Vagina (tissue), 2 donors: ENCODE measurements around the gene EGFR. TPM values are rescaled to one million over a fixed set of nuclear protein-coding genes. Genes with fewer than 3 reads are reported as not detected.

Experiments
- DNase-seq, 2 donors: peaks; one replicate each; pipeline ENCODE4 v3.0.0-alpha.2; 2017; ENCODE audit errors: extremely low spot score in 2 of 2
- H3K27ac ChIP-seq: fragments of 200-600 bp; sonication (generic); one replicate; pipeline ENCODE4 v1.5.1; 2019
- H3K27me3 ChIP-seq: fragments of 200-600 bp; sonication (generic); one replicate; pipeline ENCODE4 v1.5.1; 2019
- H3K36me3 ChIP-seq, 2 donors: fragments of 200-600 bp; sonication (generic); one replicate each; pipeline ENCODE4 v1.5.1; 2017 to 2019
- H3K4me1 ChIP-seq: fragments of 200-600 bp; sonication (generic); one replicate; pipeline ENCODE4 v1.5.1; 2019
- H3K4me3 ChIP-seq, 2 donors: fragments of 200-600 bp; sonication (generic); 1 replicate in 1 of 2; 2 replicates in 1 of 2; pipeline ENCODE4 v1.5.1; 2016 to 2019
- H3K9me3 ChIP-seq: fragments of 200-600 bp; sonication (generic); one replicate; pipeline ENCODE4 v1.5.1; 2019
- CTCF ChIP-seq, 3 experiments: fragments of 450-650 bp in 2 of 3; fragments of 200-600 bp in 1 of 3; sonication (generic) in 1 of 3; IDR thresholded peaks; one replicate each; pipeline ENCODE4 v1.5.1; 2017 to 2019; ENCODE audit warnings: antibody characterized with exemption in 3 of 3, mild to moderate bottlenecking in 2 of 3, moderate library complexity in 2 of 3
- POLR2A ChIP-seq, 2 donors: fragments of 450-650 bp; IDR thresholded peaks; one replicate each; pipeline ENCODE4 v1.6.1; 2017; ENCODE audit warnings: antibody characterized with exemption in 2 of 2, mild to moderate bottlenecking in 2 of 2, moderate library complexity in 2 of 2
- POLR2AphosphoS5 ChIP-seq, 2 donors: sonication (generic); formaldehyde crosslinking; IDR thresholded peaks; one replicate each; pipeline ENCODE4 v1.9.0; 2017; ENCODE audit warnings: antibody characterized with exemption in 2 of 2, mild to moderate bottlenecking in 2 of 2, low read depth in 1 of 2; ENCODE audit not compliant: insufficient read depth in 1 of 2
- intact Hi-C: fragments of 100-400 bp; cut with DNase I; formaldehyde crosslinking; loops from one replicate; pipeline ENCODE4 v1.15.1; 2023
- total RNA-seq: library from RNA; depleted of rRNA; stranded (reverse); fragments of >200 nt; gene quantifications from one replicate; pipeline ENCODE4 v1.2.3, GENCODE V29; 2016

The EGFR gene
- total RNA-seq, 1 donor from 2014 or later: 130 TPM

- peak overlapping the region; percentile 57 for H3K4me3 ChIP-seq
- no peaks in the 10 kb centered on the region for H3K9me3 ChIP-seq
- H3K27me3 ChIP-seq: no peaks in the 10 kb centered on the region
- intact Hi-C loops: loop anchor here (5.0 to 10.0 kb wide), 3 partner anchors 240 to 478 kb away; partner anchors contain the start of gene EGFR
- TF ChIP-seq CTCF (IDR thresholded peaks at IDR 0.05): peak; percentile 80 to 93 (median 93)
- TF ChIP-seq POLR2A (IDR thresholded peaks at IDR 0.05): no peak
- peak in 1 of 2 donors; percentile 62 for TF ChIP-seq POLR2AphosphoS5 (IDR thresholded peaks at IDR 0.05; ENCODE audit: insufficient read depth in 1 of 2, low read depth in 1 of 2)
- peaks cover 10% of the 10 kb centered on the region for H3K4me1 ChIP-seq
- no peaks in the 10 kb centered on the region for H3K36me3 ChIP-seq
- H3K27ac ChIP-seq: peak overlapping the region; percentile 78
- peak in 1 of 2 donors; percentile 94 for DNase-seq
These were observed 236.0 kb downstream of the EGFR start for GRCh38 chr7:55254596-55255495.

- intact Hi-C loops: loop anchor here (5.0 to 10.0 kb wide), 2 partner anchors 241 to 478 kb away; partner anchors contain the start of gene EGFR
- Histone ChIP-seq H3K4me1 (peaks cover 10% of the 10 kb centered on the region), H3K36me3 (no peaks in the 10 kb centered on the region), H3K9me3 (no peaks in the 10 kb centered on the region), H3K4me3 (peak overlapping the region; percentile 57), H3K27me3 (no peaks in the 10 kb centered on the region), H3K27ac (peak overlapping the region; percentile 78)
- TF ChIP-seq CTCF (IDR thresholded peaks at IDR 0.05): peak; percentile 79 to 92 (median 84)
- TF ChIP-seq POLR2AphosphoS5 (IDR thresholded peaks at IDR 0.05; ENCODE audit: insufficient read depth in 1 of 2, low read depth in 1 of 2): peak; percentile 13 to 51
- TF ChIP-seq POLR2A (IDR thresholded peaks at IDR 0.05): no peak
- no peak for DNase-seq
These were observed 237.0 kb downstream of the EGFR start for GRCh38 chr7:55255496-55256445.

GRCh38 chr7:55258631-55259030, 239.8 kb downstream of the EGFR start:
- H3K27ac ChIP-seq: no peak overlapping the region
- H3K4me3 ChIP-seq: no peak overlapping the region
- H3K4me1 ChIP-seq: peaks cover 10% of the 10 kb centered on the region
- DNase-seq: peak in 1 of 2 donors; percentile 4
- TF ChIP-seq POLR2A (IDR thresholded peaks at IDR 0.05) (no peak), POLR2AphosphoS5 (IDR thresholded peaks at IDR 0.05; ENCODE audit: insufficient read depth in 1 of 2, low read depth in 1 of 2) (no peak), CTCF (IDR thresholded peaks at IDR 0.05) (no peak)
- no peaks in the 10 kb centered on the region for H3K27me3 ChIP-seq
- intact Hi-C loops: loop anchor here (5.0 to 10.0 kb wide), 2 partner anchors 244 to 481 kb away; partner anchors contain the start of gene EGFR
- H3K9me3 ChIP-seq: no peaks in the 10 kb centered on the region
- H3K36me3 ChIP-seq: no peaks in the 10 kb centered on the region

- Histone ChIP-seq H3K36me3 (no peaks in the 10 kb centered on the region), H3K4me3 (no peak overlapping the region), H3K27me3 (no peaks in the 10 kb centered on the region), H3K27ac (no peak overlapping the region), H3K4me1 (peaks cover 6% of the 10 kb centered on the region), H3K9me3 (no peaks in the 10 kb centered on the region)
- DNase-seq: peak; percentile 37 to 77
- intact Hi-C loops: no loop called here
- TF ChIP-seq POLR2AphosphoS5 (IDR thresholded peaks at IDR 0.05; ENCODE audit: insufficient read depth in 1 of 2, low read depth in 1 of 2) (no peak), CTCF (IDR thresholded peaks at IDR 0.05) (no peak), POLR2A (IDR thresholded peaks at IDR 0.05) (no peak)
These were observed 241.4 kb downstream of the EGFR start for GRCh38 chr7:55260171-55260570.
